Peyer's patch (tissue), 4 donors: ENCODE results near the gene HOXD13. TPM values are rescaled to one million over a fixed set of nuclear protein-coding genes. Genes with fewer than 3 reads are reported as not detected.

Experiments
- DNase-seq, 3 donors: peaks; one replicate each; pipeline ENCODE4 v3.0.0-alpha.2; 2017 to 2019
- H3K27ac ChIP-seq, 4 donors: fragments of 200-600 bp; sonication (generic); one replicate each; pipeline ENCODE4 v1.5.1; 2016 to 2019
- H3K27me3 ChIP-seq, 2 donors: fragments of 200-600 bp; sonication (generic); one replicate each; pipeline ENCODE4 v1.5.1; 2019
- H3K36me3 ChIP-seq, 3 donors: fragments of 200-600 bp; sonication (generic); one replicate each; pipeline ENCODE4 v1.5.1; 2016 to 2019
- H3K4me1 ChIP-seq, 4 donors: fragments of 200-600 bp; sonication (generic); one replicate each; pipeline ENCODE4 v1.5.1; 2016 to 2019
- H3K4me3 ChIP-seq, 4 donors: fragments of 200-600 bp; sonication (generic); 1 replicate in 3 of 4; 2 replicates in 1 of 4; pipeline ENCODE4 v1.5.1; 2016 to 2019; ENCODE audit warnings: mild to moderate bottlenecking in 1 of 4
- H3K9me3 ChIP-seq, 4 donors: fragments of 200-600 bp; sonication (generic); one replicate each; pipeline ENCODE4 v1.5.1; 2016 to 2019; ENCODE audit warnings: mild to moderate bottlenecking in 1 of 4
- POLR2A ChIP-seq, 2 donors: fragments of 450-650 bp; IDR thresholded peaks; one replicate each; pipeline ENCODE4 v1.5.1; 2017; ENCODE audit warnings: antibody characterized with exemption in 2 of 2, mild to moderate bottlenecking in 2 of 2, moderate library complexity in 2 of 2
- total RNA-seq, 4 donors: library from RNA; depleted of rRNA; stranded (reverse); fragments of >200 nt; gene quantifications; one replicate each; pipeline ENCODE4 v1.1.0, GENCODE V29; 2016
- TF ChIP-seq, protein P1 (sequence below), 6 experiments: fragments of 450-650 bp in 4 of 6; fragments of 200-600 bp in 2 of 6; sonication (generic) in 1 of 6; IDR thresholded peaks; one replicate each; pipeline ENCODE4 v1.5.1; 2017 to 2019; ENCODE audit warnings: antibody characterized with exemption in 6 of 6, mild to moderate bottlenecking in 3 of 6, moderate library complexity in 1 of 6

HOXD13 gene
- total RNA-seq, 4 donors from 2014 or later = not detected

DNA sequence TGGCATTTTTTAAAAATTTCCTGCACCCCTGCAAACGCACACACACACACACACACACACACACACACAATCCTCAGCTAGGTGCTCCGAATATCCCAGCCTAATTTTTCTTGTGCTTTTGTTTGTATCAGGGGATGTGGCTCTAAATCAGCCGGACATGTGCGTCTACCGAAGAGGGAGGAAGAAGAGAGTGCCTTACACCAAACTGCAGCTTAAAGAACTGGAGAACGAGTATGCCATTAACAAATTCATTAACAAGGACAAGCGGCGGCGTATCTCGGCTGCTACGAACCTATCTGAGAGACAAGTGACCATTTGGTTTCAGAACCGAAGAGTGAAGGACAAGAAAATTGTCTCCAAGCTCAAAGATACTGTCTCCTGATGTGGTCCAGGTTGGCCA, 1.8 kb downstream of the HOXD13 start:
- H3K4me3 ChIP-seq = no peak overlapping the region
- peaks cover 0 to 93% of the 10 kb centered on the region in 2 donors for H3K27me3 ChIP-seq
- no peaks in the 10 kb centered on the region for H3K36me3 ChIP-seq
- H3K9me3 ChIP-seq = no peaks in the 10 kb centered on the region
- DNase-seq = no peak
- H3K4me1 ChIP-seq = peaks cover 0 to 33% (median 2%) of the 10 kb centered on the region in 4 donors
- TF ChIP-seq POLR2A (IDR thresholded peaks at IDR 0.05) = no peak
- TF ChIP-seq, protein P1, sequence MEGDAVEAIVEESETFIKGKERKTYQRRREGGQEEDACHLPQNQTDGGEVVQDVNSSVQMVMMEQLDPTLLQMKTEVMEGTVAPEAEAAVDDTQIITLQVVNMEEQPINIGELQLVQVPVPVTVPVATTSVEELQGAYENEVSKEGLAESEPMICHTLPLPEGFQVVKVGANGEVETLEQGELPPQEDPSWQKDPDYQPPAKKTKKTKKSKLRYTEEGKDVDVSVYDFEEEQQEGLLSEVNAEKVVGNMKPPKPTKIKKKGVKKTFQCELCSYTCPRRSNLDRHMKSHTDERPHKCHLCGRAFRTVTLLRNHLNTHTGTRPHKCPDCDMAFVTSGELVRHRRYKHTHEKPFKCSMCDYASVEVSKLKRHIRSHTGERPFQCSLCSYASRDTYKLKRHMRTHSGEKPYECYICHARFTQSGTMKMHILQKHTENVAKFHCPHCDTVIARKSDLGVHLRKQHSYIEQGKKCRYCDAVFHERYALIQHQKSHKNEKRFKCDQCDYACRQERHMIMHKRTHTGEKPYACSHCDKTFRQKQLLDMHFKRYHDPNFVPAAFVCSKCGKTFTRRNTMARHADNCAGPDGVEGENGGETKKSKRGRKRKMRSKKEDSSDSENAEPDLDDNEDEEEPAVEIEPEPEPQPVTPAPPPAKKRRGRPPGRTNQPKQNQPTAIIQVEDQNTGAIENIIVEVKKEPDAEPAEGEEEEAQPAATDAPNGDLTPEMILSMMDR (IDR thresholded peaks at IDR 0.05) = no peak
- no peak overlapping the region for H3K27ac ChIP-seq

DNA sequence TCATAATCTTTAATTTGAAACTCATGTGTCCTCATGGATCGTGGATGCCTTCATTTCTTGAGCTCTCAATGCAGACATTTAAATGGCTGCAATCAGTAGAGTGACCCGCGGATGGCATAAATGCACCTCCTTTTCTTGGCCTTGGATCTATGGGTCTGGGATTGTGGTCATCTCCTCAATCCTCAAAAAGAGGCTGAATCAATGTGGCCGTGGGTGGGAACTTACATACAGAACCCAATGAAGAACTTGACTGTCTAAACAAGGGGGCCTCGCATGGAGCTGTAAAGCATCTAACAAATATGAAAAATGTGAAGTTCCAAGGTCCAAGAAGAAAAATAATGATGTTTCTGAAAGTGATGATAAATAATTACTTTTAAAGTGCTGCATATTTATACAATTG, 2.9 kb downstream of the HOXD13 start:
- peaks cover 0 to 96% of the 10 kb centered on the region in 2 donors for H3K27me3 ChIP-seq
- DNase-seq = no peak
- H3K36me3 ChIP-seq = no peaks in the 10 kb centered on the region
- no peaks in the 10 kb centered on the region for H3K9me3 ChIP-seq
- H3K4me1 ChIP-seq = peaks cover 0 to 33% (median 2%) of the 10 kb centered on the region in 4 donors
- TF ChIP-seq, protein P1 (IDR thresholded peaks at IDR 0.05) = no peak
- no peak for TF ChIP-seq POLR2A (IDR thresholded peaks at IDR 0.05)
- H3K27ac ChIP-seq = no peak overlapping the region
- H3K4me3 ChIP-seq = no peak overlapping the region

DNA sequence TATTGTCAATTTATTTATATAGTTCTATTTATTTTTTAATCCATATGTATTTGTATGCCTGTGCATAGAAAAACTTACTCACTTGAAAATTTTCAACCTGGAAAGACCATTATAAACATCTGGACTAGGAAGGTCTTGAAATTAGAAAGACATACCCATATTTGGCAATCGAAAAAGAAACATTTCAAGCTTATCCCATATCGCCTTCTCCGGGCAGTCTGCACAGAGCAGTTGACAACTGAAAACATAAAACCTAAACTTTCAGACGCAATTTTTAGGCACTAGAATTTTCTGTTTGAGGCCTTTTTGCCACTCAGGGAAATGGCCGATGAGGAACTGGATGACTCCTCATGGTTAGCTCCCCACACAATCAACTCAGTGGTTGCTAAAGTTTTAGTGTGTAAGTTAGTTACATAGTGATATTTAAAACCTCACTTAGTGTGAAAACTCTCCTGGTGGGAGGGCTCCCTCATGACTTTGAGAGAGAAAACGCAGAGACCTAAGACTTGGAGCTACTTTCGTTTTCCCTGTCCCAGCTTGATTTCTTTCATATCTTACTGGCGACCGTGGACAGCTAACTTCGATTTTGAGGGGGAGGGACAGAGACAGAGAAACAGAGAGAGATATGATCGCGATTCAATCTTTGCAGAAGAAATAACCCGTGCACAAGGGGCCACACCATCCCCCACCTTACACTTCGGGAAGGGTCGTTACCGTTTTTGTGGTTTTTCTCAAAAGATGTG, 3.9 kb downstream of the HOXD13 start:
- no peaks in the 10 kb centered on the region for H3K36me3 ChIP-seq
- H3K4me1 ChIP-seq = peaks cover 0 to 33% (median 2%) of the 10 kb centered on the region in 4 donors
- H3K4me3 ChIP-seq = peak overlapping the region in 2 of 4 donors; percentile 42 to 60
- no peak for TF ChIP-seq POLR2A (IDR thresholded peaks at IDR 0.05)
- TF ChIP-seq, protein P1 (IDR thresholded peaks at IDR 0.05) = no peak
- no peaks in the 10 kb centered on the region for H3K9me3 ChIP-seq
- no peak for DNase-seq
- H3K27me3 ChIP-seq = peaks cover 0 to 97% of the 10 kb centered on the region in 2 donors
- no peak overlapping the region for H3K27ac ChIP-seq

DNA sequence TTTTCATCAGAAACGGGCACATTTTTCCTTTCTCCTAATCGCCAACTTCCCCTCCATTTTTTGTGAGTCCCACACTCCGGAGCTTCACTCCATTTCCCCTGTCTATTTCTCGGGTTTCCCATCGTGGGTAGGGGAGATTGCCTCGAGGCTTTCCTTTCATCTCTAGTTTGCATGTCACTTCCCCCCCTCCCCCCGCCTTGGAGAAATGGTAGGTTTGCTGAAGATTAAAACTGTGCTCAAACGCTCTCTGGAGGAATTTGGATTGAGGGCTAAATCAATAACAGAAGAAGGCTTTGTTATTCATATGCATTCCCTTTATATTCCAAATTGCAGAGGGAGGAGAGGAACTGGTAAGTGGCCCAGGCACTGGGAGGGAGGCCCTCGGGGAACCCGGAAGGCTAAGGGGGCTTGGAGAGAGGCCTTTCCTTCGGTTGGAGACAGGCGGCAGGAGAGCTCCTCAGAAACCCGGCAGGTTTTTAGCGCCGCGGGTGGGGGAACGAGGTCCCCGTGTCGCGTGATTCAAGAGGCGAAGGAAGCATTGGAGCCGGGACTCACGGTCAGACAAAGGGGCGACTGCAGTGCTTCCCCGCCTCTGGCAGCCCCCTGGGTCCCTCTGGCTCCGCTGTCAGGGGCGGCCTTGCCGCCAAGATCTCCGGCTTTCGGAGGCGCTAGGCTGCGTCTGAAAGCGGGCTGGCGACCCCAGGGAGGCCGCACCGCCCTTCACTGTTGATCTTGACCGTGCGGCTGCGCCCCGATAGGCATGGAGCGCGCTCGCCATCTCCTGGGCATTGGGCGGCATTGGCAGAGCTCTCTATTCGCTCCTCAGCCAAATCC, 4.7 kb downstream of the HOXD13 start:
- H3K4me1 ChIP-seq = peaks cover 0 to 33% (median 2%) of the 10 kb centered on the region in 4 donors
- H3K4me3 ChIP-seq = peak overlapping the region; percentile 24 to 60 (median 37)
- TF ChIP-seq, protein P1 (IDR thresholded peaks at IDR 0.05) = peak; percentile 22 to 88 (median 75)
- no peak for TF ChIP-seq POLR2A (IDR thresholded peaks at IDR 0.05)
- H3K27ac ChIP-seq = no peak overlapping the region
- peak; percentile 44 to 82 (median 77) for DNase-seq
- H3K27me3 ChIP-seq = peaks cover 0 to 93% of the 10 kb centered on the region in 2 donors
- H3K36me3 ChIP-seq = no peaks in the 10 kb centered on the region
- H3K9me3 ChIP-seq = no peaks in the 10 kb centered on the region

DNA sequence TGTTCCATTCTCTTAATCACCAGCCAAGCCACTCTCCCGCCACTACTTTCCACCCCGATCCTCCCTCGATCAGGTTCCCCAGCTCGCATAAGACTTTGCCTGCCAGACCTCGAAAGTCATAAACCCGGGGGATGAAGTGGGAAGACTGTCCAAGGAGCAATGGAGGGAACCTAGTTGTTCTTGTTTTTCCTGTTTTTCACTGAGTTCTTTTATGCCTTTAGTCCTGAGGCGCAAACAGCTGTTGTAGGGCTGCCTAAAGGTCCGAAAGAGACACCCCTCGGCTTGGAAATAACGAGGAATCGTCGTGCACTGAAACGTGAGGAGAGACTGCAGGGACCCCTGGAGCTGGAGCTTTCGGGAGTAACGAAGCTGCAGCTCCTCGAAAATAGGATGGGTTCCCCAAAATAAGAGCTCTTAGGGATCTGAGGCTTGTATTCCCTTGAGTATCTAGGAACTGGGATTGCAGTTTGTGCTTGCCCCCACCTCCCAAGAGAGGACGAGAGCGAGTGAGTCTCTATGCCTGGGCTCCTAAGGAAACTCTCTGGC, 5.4 kb downstream of the HOXD13 start:
- Histone ChIP-seq H3K4me1 (peaks cover 0 to 26% (median 0%) of the 10 kb centered on the region in 4 donors), H3K9me3 (no peaks in the 10 kb centered on the region), H3K4me3 (peak overlapping the region in 3 of 4 donors; percentile 32 to 60 (median 42)), H3K27me3 (peaks cover 0 to 92% of the 10 kb centered on the region in 2 donors), H3K36me3 (no peaks in the 10 kb centered on the region), H3K27ac (no peak overlapping the region)
- TF ChIP-seq POLR2A (IDR thresholded peaks at IDR 0.05) = no peak
- TF ChIP-seq, protein P1 (IDR thresholded peaks at IDR 0.05) = no peak
- no peak for DNase-seq
